HG02610 (cell line): ENCODE measurements around the gene NFIC.
"Not testable (repeated sequence)": the region's sequence is repeated elsewhere in the genome, so short reads cannot be mapped to it uniquely, and the experiment has no call there.

Source experiments
- ATAC-seq: cut with Tn5 transposase; IDR thresholded peaks from one replicate; pipeline ENCODE4 v1.9.1; 2021; ENCODE audit warnings: mild to moderate bottlenecking, moderate library complexity; ENCODE audit not compliant: unreplicated experiment

Gene NFIC

DNA sequence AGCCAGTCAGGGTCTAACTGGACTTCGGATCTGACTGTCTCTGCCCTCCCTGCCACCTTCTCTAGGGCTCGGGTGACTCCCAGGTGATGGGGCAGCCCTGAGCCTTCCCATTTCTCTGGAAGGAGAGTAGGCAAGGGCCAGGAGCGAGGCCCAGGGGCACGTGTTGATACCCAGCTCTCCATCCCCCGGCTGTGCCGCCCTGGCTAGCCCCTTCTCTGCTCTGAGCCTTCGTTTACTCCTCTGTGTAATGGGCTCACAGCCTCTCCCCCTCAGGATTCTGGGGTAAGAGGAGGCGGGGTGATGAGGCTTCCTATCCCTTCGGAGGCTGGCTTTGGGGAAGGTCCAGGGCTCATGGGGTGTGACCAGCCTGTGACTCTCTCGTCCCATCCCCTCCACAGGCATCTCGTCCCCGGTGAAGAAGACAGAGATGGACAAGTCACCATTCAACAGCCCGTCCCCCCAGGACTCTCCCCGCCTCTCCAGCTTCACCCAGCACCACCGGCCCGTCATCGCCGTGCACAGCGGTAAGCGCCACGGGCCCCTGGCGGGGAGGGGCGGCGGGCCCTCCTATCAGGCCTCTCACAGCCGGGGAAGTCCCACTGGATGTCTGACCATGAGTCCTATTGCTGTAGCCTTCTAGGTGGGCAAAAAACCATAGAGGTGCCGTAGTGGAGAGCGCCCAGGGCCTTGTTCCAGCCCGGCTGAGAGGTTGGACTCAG lies 82.4 kb downstream of the NFIC start:
- ATAC-seq = no peak

DNA sequence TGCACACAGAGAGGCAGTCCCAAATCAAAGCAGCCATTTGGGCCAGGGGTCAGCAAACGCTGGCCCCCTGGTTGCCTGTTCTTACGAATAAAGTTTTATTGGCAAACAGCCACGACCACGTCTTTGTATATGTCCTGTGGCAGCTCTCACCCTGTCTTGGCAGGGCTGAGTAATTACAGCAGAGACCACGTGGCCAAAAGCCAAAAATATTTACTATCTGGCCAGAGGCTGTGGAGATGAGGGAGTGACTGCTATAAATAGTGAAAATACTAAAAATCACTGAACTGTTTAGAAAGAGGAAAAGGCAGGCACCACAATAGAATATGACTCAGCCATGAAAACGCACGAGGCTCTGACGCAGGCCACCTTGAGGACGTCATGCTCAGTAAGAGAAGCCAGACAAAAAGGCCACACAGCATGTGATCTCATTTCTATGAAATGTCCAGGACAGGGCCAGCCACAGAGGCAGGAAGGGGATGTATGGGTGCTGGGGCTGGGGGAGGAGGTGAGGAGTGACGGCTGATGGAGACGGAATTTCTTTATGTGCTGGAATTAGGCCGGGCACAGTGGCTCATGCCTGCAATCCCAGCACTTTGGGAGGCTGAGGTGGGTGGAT lies 84.5 kb downstream of the NFIC start:
- ATAC-seq = no peak

DNA sequence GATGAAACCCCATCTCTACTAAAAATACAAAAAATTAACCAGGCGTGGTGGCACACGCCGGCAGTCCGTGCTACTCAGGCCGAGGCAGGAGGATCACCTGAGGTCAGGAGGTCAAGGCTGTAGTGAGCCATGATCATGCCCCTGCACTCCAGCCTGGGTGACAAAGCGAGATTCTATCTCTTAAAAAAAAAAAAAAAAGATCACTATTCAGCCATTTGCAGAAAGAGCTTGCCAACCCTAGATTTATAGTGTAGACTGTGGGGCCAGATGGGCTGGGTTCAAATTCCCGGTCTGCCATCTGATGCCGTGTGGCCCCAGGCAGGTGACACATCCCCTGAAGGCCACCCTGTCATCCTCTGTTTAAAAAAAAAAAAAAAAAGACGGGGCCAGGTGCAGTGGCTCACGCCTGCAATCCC lies 85.1 kb downstream of the NFIC start:
- ATAC-seq = no peak

DNA sequence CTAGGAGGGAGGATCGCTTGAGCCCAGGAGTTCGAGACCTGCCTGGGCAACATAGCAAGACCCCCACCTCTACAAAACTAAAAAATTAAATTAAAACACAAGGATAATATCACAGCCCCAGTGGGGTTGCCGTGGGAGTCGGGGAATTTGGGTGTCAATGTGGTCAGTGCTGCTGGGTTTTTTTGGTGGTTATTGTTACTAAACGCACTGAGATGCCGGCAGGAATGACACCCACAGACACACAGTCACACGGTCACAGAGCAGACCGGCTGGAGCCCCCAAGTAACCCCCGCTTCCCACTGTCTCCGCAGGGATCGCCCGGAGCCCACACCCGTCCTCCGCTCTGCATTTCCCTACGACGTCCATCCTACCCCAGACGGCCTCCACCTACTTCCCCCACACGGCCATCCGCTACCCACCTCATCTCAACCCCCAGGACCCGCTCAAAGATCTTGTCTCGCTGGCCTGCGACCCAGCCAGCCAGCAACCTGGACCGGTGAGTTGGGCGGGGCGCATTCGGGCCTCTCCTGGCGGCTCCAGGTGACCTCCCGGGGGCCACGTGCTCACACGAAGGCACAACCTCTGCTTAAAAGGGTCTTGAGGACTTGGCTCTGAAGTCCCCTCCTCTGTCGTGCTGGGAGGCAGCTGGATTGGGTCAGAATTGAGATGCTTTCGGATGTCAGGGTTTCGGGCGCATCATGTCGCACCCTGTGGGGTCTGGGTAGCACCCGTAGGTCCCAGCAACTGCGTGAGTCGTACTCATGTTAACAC lies 86.0 kb downstream of the NFIC start:
- no peak for ATAC-seq

DNA sequence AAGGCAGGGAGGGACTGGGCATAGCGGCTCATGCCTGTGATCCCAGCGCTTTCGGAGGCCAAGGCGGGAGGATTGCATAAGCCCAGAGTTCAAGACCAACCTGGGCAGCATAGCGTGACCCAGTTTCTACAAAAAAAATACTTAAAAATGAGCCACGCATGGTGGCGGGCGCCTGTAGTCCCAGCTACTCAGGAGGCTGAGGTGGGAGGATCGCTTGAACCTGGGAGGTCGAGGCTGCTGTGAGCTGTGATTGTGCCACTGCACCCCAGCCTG lies 86.5 kb downstream of the NFIC start:
- not testable (repeated sequence) for ATAC-seq

GRCh38 chr19:3453840-3454239 lies 87.5 kb downstream of the NFIC start:
- ATAC-seq = no peak

- no peak for ATAC-seq
Observed at GRCh38 chr19:3454656-3455392, 88.4 kb downstream of the NFIC start.

- ATAC-seq = no peak
Observed at GRCh38 chr19:3455393-3455955, 89.1 kb downstream of the NFIC start.

GRCh38 chr19:3455960-3456601 lies 89.7 kb downstream of the NFIC start:
- no peak for ATAC-seq

GRCh38 chr19:3456925-3457527 lies 90.6 kb downstream of the NFIC start:
- ATAC-seq = no peak

GRCh38 chr19:3457528-3458228 lies 91.3 kb downstream of the NFIC start:
- no peak for ATAC-seq

GRCh38 chr19:3458229-3459088 lies 92.1 kb downstream of the NFIC start:
- ATAC-seq = no peak

DNA sequence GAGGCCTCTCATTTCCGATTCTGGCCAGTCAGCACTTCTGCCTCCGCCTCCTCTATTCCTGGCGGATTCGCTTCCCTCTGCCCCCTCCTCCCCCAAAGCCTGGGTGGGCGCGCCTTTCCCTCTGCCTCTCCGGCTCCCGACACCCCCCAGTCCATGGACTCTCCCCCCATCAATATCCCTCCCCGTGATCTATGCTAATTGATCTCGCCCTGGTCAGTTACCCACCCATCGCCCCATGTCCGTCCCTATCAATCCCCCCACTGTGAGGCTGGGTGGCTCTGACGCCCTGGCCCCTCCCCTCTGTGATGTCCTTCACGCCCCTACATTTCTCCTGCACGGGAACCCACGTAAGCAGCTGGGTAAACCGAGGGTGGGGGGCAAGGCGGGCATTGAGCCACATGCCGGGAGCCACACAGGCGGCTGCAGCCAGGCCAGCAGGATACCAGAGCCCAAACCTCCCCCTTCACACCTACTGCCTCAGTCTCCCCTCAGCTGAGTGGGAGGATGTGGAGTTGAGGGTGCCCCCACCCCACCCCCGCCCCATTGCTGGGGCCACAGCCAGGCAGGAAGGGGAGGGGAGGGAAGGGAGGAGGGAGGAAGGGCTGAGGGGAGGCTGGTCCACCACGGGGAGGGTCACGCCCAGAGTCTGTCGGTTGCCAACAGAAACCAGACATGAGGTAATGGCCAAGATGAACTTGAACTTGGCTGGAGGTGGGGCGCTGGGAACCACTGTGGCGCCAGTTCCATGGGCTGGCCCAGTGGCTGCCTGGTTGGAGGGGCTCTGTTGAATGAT lies 92.9 kb downstream of the NFIC start:
- ATAC-seq = no peak

GRCh38 chr19:3459965-3460582 lies 93.7 kb downstream of the NFIC start:
- ATAC-seq = no peak

DNA sequence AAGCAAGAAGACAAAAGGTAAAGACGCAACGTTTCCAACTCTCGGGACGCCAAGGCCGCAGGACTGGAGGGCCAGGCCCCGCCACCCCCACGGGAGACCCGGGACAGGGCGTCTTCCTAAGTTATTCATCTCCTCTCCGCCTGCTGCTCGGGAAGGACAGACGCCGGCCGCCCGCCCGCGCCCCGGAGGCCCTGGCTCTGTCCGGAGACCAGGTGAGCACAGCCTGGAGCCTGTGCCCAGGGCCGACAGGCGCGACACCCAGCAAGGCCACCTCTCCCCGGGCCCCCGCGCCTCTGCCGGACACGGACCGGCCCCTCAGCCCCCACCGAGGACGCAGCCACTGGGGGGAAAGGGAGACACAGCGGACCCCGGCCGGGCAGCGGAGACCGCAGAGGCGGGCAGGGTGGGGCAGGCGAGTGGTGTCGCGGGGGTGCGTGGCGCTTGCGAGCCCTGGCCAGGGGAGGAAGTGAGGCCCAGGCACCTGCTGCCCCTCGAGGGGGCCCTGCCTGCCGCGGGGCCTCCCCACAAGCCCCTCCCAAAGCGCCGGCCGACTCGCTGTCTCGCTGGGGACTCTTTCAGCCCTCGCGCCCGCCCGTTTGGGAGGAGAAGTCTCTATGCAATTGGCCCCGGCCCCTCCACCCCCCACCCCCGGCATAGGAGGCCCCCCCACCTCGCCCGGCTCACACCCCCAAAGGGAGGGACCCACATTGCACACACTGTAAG lies 96.8 kb downstream of the NFIC start:
- ATAC-seq = no peak

DNA sequence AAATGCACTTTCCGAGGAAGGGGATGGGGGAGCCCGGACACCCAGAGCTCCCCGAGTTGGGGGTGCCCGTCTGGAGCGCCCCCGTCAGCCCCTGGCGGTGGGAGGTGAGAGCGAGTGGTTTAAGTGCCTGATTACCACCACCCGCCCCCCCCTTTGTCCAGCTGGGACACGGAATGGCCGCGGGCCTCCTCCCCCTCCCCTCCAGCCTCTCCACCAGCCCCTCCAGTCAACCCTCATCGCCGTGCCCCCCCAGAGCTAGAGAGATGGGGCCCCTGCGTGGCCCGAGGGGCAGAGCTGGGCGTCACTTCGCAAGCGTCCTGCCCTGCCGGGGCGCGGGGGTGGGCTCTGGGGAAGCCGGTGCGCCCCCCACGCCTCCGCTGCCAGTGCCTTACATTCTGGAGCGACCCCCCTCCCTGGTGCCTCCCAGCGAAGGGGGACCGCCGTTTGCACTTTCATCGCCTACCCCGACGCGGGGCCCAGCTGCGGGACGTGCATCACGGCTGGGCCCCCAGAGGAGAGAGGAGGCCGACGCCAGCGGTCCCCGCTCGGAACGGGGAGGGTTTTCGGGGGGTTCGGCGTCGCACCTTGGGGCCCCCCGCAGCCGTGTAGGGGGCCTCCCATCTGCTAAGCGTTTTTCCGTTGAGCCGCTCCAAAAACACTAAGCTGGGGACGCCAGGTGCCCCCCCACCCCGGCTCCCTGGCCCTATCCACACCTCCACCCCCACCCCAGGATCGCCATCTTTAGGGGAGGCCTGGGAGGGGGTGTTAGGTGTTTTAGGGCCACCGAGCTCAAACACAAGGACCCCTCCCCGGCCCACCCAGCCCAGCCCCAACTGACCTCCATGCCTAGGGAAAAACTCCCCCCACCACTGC lies 97.6 kb downstream of the NFIC start:
- ATAC-seq = no peak
